HG03457 (cell line): ENCODE results near the gene PAX8.
A peak's percentile ranks its signal among the peaks of the same experiment; 100 is the strongest.

Experiments
- ATAC-seq: cut with Tn5 transposase; IDR thresholded peaks from one replicate; pipeline ENCODE4 v1.9.1; 2021; ENCODE audit warnings: moderate number of reproducible peaks; ENCODE audit not compliant: unreplicated experiment

PAX8 gene

DNA sequence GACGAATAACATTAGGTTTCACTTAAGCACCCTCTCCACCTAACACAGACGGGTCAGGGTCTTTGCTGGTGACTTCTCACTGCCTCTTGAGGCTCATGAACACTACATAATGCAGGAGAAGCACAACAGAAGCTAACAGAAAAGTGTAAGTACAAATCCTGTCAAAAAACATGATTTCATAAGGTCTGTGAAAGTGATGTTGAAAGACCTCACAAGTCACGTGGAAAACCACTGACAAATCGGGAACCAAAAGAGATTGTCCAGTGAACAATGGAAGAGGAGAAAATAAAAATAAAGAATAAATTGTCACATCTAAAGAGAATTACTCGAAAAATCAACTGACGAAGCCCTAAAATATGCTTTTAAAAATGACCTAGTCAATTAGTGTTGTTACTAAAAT lies 91.0 kb downstream of the PAX8 start:
- no peak for ATAC-seq

DNA sequence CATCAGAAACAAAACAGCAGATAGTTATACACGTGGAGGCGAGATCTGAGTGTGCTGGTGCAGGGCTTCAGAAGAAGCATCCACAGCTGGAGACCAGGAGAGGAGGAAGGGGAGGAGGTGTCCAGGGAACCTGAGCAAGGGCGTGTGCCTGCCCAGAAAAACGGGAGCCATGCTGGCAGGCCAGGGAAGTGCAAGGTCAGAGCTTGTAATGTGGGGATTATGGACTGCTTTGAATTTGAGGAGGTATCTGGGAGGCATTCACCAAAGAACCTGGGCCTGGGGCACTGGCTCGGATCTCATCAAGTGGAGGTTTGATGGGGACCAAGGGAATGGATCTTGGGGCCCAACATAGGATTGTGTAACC lies 92.3 kb downstream of the PAX8 start:
- no peak for ATAC-seq

DNA sequence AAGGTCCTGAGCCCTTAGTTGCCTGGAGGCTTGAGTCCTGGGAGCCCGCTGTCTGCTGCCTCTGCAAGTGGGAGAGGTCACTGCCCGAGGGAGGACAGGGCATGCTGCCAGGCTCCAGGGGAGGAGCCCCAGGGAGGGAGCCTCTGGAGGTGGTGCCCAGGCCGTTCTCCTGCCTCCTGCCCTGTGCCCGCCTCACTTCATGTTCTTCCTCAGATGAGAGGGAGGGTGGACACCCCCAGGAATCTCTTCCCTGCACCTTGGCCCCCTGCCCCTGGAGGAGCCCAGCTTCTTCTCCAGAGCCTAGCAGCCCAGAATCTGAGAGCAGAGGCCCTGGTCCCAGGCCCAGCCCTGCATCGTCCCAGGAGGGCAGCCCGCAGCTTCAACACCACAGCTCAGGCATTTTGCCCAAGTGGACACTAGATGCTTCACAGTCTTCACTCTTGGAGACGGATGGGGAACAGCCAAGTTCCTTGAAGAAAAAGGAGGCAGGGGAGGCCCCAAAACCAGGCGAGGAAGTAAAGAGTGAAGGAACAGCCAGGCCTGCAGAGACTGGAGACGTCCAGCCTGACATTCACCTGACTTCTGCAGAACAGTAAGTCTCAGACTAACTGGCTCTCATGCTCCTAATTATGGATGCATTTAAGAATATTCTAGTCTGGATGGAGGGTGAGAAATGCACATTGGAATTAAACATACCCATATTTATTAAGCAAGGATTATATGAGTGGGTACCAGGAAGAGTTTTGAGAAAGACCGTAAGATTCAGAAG lies 92.9 kb downstream of the PAX8 start:
- ATAC-seq, result no peak

DNA sequence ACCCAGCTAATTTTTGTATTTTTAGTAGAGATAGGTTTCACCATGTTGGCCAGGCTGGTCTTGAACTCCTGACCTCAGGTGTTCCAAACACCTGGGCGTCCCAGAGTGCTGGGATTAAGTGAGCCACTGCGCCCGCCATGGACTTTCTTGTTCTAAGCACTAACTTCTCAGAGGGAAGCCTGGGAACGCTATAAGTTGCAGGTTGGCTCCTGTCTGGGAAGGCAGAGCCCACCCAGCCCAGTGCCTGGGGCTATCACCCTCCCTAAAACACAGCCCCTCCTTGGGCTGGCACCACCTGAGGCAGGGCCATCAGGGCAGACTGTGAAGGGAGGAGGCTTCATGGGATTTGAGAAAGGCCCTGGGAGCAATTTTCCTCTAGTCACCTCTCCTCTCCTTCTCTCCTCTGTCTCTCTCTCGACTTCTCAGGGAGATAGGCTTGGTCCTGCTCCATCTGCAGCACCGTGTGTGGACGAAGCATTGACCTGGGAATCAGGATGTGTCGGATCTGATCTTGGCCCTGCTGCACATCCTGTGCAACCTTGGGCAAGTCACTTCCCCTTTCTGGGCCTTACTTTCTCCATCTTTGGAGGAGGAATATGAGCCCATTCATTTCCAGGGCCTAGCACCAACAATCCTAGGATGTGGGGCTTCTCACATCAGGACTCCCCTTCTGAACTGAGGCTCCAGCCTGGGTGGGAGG lies 94.0 kb downstream of the PAX8 start:
- no peak for ATAC-seq

DNA sequence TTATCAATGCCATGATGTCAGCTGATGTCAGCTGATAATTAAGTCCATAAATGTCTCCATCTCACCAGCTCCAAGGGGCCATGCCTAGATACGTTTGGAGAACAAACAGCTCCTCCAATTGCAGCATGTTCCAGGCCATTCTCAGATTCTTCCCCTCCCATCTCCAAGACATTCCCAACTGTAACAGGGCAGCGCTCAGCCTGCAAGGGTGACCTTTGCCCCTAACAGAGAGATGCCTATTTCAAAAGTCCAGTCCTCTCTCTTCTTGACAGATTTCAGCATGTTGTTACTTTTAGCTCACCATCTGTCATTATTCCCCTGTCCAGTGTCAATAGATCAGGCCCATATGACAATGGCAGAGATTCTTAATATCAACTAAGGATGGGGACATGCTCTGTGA lies 95.0 kb downstream of the PAX8 start:
- ATAC-seq, result no peak

DNA sequence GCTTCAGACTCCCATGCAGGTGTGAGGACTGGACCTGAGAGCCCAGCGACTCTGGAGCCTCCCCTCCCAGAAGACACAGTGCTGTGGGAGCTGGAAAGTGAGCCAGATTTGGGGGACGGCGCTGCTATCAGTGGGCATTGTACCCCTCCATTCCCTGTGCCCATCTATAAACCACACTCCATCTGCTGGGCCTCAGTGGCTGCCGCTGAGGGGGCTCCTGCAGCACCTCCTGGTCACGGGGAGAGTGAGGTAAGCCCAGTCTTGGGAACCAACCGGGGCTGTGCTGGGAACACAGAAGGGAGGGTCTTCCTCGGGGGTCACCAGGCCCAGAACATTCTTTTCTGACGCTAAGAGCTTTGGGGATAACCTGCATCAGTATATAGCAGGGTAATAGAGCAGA lies 95.5 kb downstream of the PAX8 start:
- no peak for ATAC-seq

DNA sequence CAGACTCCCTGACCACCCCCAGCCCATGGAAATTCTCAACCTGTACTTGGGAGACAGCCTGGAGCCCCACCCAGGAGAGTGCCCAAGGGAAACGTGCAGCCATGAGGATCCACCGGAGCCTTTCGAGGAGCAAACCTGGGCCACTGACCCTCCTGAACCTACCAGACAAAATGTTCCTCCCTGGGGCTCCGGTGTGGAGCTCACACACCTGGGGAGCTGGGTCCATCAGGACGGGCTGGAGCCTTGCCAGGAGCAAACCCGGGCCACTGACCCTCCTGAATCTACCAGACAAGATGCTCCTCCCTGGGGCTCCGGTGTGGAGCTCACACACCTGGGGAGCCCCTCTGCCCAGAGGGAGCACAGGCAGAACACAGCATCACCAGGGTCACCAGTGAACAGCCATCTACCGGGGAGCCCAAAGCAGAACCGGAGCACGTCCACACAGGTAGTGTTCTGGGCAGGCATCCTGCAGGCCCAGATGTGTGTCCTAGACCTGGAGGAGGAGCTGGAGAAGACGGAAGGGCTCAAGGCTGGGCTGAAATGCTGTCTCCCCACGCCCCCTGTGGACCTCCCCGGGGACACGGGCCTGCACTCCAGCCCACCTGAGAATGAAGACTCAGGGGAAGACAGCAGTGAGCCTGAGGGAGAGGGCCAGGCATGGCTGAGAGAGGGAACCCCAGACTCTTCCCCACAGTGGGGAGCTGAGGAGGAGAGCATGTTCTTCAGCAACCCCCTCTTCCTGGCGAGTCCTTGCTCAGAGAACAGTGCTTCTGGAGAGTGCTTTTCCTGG lies 96.1 kb downstream of the PAX8 start:
- ATAC-seq, result no peak

DNA sequence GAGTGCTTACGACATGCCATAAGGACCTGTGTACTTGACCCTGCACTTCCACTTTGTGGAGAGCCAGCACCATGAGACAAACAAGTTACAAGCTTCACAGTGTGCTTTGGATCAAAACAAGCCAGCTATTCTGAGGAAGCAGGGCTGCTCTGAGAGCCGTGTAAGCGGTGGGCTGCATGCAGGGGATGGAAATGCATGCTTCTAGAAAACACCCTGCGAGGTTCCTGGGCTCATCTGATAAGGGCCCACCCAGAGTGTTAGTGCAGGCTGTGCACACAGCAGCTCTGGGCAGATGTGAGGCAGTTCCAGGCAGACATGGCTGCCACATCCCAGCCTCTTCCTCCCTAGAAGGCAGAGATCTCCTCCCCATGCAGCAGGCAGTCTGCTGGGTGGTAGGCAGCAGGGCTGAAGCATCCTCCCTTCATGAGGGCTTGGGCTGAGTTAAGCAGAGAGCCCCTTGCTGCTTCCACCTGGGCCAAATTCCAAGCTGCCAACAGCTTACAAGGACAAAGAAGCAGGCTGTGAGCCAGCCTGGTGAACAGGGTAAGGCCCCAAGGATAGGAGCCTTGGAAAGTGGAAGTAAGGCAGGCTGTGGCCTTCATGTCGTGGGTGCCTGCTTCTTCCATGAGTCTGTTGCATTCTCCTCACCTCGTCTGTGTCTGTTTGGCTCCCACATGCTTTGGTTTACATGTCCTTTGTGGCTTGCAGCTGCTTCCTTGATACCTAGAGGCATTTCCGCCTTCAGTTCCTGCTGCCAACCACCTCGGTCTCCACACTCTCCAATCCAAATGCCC lies 97.3 kb downstream of the PAX8 start:
- ATAC-seq, result no peak

DNA sequence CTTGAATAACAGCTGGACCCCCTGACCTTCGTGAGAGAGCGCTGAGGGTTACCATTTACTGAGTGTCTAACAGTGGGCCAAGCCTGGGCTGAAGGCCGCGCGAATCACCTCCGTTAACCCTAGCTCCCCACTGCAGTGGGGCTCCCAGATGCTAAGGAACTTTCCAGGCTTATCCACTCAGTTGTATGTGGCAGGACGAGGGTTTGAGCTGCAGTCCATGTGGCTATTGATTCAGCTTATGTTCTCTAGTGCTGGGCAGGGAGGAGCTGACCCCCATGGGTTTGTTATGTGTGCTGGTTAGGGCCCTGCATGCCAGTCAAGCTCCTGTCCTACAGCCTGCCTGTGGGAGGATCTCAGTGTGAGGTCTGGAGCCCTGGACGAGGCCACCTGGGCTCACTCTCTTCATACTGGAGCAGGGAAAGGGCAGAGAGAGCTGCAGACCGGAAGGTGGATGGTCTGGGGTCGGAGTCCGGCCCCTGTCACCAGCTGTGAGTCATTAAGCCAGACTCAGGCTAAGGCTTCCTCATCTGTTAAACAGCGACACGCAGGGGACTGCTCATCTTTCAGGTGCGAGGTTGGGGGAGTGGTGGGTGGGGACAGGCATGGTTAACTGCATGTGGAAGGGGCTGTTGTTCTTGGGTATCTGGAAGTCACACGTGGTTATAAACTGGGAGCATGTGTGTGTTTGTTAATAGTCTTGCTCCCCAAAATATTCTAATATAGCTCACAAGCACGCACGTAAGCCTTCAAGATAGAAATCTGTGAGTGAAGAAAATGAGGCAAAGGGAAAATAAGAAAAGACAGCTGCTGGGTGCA lies 98.4 kb downstream of the PAX8 start:
- ATAC-seq, result no peak

DNA sequence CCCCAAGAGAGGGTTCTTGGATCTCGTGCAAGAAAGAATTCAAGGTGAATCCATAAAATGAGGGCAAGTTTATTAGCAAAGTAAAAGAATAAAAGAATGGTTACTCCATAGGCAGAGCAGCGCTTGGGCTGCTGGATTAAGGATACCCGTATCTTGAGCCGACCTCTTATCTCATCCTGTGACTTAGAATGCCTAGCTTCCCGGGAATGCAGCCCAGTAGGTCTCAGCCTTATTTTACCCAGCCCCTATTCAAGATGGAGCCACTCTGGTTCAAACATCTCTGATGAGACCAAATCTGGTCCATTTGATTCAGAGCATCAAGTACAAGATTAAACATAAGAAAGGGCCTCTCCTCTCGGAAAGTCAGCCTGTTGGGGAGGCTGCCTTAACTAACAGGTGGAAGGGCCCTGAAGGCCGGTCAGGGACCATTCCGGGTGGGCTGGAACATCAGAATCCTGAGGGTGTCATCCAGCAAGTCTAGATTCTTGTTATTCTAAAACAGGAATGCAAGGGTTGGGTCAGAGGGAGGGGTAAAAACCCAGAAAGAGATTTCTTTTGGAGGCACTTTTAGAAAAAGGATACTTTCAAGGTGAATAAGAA lies 99.2 kb downstream of the PAX8 start:
- no peak for ATAC-seq

DNA sequence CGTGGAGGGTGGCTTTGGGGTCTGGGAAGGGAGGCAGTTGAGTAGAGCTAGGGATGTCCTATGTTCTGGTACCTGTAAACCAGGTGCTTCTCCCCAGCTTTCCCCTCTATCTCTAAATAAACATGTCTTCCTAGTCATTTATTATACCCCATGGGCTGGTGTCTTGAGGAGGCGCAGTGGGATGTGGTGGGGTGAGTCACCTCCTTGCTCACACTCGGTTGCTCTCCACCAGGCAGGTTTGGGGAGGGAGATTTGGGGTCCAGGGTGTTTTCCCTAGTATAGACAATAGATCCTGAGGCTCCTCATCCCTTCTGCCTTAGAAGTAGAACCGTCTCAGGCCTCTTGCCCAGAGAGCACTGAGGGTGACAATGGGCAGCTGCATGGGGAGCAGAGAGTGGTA lies 99.8 kb downstream of the PAX8 start:
- ATAC-seq, result no peak

DNA sequence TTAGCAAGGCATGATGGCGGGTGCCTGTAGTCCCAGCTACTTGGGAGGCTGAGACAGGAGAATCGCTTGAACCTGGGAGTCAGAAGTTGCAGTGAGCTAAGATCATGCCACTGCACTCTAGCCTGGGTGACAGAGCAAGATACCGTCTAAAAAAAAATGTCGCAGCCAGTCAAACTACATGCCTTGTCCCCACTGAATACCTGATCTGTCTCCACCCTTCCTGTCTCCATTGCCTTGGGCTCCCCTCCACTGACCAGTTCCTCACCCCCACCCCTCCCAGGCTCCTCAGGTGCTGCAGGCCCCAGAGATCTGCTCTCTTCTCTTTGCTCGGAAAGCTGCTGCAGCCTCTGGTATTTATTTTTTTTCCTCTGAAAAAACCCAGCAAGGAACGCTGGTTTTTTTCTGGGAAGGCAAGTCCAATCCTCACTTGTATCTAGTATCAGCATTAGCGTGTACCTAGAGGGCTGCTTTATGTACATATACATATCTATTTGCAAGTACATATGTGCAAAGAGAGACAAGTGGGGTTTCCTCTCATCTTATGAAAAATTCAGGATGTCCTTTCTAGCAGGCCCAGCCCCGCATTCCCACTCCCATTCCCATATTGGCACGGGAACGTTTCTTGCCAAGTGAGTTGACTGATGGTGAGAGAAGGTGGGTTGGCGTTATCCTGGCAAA lies 100.5 kb downstream of the PAX8 start:
- no peak for ATAC-seq

DNA sequence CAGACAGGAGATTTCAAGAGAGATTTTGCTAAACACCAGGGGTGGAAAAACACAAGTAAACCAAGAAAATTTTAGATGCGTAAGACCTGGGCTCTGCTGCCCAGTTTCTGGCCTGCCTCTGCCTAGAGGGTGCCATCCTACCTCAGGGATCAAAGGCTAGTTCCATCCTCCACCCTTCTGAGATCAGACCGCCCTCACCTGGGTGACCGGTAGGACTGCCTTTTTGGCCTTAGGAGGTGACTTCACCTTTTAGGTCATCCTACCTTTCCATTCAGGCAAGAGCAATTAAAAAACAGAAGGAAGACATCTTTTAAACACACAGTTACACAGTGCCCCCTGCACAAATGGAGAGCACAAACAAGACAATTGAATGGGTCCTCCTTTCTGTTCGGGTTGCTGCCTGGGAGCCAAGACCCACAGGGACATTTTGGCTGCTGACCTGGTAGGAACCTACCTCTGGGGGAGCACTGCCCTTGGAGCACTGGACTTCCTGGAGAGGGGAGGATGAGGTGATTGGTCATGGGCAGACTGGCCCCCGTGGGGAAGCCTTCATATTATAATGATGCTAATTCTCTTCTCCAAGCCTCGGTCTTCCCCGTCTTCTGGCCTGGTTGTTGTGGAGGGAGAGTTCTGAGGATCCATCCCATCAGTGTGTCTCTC lies 101.9 kb downstream of the PAX8 start:
- ATAC-seq, result no peak

DNA sequence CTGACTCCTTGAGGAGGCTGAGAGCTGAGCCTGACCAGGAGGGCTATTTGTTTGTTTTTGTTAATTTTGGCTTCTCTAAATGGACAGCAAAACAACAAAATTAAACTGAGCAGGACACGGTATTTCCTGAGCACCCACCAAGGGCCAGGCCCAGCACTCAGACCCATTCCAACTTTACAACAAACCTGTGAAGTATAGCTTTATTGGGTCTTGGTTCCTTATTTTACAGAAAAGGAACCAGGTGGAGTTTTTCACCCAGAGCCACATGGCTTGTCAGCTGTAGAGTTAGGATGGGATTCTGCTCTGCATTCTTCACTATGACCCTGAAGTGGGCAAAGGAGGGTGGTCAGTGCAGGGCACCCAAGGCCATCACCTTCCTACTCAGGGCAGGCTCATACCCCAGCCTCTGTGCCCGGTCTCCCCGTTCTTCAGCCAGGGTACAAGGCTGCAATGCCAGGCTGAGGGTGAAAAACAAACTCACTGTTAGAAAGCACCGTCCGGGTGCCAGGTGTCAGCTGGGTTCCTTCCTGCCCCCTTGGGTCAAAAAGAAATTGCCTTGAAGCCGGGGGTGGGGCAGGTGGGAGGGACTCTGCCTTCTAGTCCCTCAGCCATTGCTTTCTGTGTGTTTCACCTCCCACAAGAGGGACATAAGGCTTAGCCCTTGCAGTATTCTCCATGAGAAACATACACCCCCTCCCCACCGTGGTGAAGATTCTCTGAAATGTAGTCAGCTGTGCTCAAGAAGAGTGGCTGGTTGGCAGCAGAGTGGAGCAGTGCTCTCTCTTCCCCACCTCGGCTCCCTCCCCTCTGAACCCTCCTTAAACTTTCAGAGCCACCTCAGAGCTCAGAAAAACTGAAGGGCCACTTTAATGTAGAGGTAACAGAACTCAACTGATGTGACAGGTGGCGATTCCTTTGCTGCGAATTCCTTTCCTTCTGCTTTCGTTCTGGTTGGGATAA lies 102.7 kb downstream of the PAX8 start:
- ATAC-seq, result no peak

DNA sequence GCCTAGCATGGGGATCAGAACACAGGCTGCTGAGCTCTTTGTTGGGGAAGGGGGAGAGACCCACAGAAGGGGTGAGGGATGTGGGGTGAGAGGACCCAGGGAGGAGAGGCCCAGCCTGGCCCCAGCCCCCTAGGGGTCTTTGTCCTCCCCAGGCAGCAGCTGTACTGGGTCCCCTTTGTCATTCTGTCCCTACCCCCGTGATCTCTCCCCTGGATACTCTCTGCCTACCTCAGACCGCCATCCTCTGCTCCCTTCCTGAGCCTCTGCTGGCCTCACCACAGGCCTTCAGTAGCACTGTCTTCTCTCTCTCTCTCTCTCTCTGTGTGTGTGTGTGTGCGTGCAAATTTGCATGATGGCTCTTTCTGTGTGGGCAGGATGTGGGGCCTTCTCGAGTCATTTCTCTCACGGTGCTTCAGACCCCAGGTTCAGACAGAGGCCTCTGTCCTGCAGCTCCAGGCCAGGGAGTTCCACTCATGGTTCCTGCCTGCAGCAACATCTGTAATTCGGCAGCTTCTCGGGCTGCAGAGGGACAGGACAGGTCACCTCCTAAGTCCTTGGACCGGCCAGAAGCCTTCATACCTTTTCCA lies 103.6 kb downstream of the PAX8 start:
- ATAC-seq, result peak; percentile 49

DNA sequence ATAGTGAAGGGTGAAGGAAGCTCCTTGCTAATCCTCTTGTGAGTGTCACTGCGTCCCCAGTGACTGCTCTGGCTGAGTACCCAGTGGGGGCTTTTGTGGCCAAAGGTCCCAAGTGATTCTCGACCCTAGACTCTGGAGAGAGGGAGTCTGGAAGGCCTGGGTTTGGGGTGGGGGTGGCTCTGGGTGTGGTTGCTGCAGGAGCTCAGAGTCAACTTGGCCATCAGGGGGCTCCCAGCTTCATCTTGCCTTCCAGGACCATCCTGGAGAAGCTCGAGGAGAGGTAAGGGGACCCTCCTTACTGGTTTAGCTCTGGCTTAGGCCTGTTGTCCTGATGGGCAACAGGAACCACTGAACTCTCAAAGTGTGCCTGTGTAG lies 104.4 kb downstream of the PAX8 start:
- no peak for ATAC-seq
